T-helper 1 cell treated with Interleukin-12 subunit alpha and Interleukin-12 subunit beta and Interleukin-4 antibody, amounts not matched to agents 30 ng/mL and 1 ng/mL, for 36 hours (primary cell): ENCODE measurements around the gene CARD10. TPM values are rescaled to one million over a fixed set of nuclear protein-coding genes. Genes with fewer than 3 reads are reported as not detected.

Experiments
- intact Hi-C: fragments of 100-400 bp; cut with micrococcal nuclease; formaldehyde crosslinking; loops from one replicate; pipeline ENCODE4 v1.15.1; 2024
- total RNA-seq: library from RNA; stranded (reverse); gene quantifications from 2 replicates; pipeline ENCODE4 v1.2.3, GENCODE V29; 2022

Gene CARD10
- total RNA-seq, 1 donor from 2014 or later, result not detected

DNA sequence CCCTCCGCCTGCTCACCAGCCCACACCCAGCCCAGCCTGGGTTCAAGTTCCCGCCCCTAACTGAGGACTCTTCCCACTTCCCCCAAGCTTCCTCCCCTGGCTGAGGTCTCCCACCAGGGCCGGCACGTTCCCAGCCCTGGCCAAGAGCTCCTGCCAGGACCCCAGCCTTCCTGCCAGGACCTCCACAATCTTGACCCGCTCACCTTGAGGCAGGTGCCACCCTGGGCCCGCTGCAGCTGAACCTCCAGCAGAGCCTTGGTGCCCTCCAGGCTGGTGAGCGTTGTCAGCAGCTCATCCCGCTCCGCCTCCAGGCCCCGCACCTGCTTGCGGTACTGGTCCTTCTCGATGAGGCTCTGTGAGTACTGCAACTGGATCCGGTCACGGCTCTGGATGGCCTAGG is 13.2 kb downstream of the CARD10 start:
- intact Hi-C loops, result no loop called here

DNA sequence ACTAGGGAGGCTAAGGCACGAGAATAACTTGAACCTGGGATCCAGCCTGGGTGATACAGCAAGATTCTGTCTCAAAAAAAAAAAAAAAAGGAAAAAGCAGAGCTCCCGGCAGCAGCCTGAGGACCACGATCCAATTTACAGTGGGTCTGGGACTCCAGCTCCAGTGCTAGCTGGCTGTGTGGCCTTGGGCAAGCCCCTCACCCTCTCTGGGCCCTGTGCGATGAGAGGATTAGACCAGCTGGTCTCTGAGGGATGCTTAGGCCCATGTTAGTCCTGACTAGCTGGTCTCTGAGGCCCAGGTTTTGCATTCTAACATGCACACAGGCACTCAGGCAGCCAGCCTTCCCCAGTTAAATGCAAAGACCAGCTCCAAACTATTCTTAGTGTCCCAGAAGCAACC is 13.7 kb downstream of the CARD10 start:
- intact Hi-C loops, result no loop called here

DNA sequence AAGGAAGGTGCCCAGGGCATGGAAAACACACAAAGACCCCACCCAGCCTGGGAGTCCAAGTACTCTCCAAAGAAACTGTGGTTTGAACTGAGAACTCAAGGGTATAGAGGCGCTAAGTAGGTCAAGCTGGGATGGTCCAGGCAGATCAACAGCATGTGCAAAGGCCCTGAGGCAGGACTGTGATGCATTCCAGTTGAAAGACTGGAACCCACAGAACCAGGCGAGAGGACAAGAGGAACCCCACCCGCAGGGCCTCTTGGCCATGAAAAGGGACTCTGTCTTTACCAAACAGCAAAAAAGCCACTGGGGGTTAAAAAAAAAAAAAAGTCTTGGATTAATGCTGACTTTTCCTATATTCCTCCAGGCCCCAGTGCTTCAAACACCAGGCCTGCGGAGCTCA is 14.3 kb downstream of the CARD10 start:
- intact Hi-C loops, result no loop called here

DNA sequence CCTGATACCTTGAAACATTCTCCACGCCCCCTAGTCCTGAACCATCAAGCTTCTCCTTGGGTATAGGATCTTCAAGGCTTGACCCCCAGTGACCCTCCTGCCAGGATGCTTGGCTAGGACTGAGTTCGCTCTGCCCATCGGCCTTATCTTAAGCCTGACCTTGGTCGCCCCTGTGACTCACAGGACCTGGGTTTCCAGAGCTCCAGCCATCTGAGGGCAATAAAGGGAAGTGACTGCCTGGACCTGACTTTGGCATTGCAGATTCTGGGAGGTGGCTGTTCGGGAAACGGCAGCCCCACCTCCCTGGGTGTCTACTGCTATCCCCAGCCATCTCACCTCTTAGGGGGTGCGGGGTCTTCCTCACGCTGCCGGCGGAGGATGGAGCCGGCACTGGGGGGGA is 15.4 kb downstream of the CARD10 start:
- intact Hi-C loops, result no loop called here

DNA sequence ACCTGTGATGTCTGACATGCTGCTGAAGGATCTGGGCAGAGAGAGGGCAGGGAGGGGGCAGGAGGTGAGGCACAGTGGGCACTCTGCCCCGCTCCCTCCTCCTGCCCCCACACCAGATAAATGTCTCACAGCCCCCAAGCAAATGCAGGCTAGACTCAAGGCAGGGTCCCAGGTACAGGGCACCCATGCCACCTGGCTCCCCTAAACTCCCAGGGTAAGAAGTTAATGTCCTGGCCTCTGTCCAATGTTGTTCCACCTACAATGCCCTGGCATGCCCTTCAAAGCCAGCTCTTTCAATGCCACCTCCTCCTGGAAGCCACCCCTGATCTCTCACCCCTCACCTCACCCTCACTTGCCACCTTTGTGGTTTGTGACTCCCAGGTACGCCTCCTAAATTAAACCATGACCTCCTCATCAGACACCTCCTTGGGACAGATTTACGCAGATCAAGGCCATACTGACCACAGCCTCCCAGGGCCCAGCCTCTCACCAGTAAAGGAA is 16.0 kb downstream of the CARD10 start:
- intact Hi-C loops, result no loop called here

DNA sequence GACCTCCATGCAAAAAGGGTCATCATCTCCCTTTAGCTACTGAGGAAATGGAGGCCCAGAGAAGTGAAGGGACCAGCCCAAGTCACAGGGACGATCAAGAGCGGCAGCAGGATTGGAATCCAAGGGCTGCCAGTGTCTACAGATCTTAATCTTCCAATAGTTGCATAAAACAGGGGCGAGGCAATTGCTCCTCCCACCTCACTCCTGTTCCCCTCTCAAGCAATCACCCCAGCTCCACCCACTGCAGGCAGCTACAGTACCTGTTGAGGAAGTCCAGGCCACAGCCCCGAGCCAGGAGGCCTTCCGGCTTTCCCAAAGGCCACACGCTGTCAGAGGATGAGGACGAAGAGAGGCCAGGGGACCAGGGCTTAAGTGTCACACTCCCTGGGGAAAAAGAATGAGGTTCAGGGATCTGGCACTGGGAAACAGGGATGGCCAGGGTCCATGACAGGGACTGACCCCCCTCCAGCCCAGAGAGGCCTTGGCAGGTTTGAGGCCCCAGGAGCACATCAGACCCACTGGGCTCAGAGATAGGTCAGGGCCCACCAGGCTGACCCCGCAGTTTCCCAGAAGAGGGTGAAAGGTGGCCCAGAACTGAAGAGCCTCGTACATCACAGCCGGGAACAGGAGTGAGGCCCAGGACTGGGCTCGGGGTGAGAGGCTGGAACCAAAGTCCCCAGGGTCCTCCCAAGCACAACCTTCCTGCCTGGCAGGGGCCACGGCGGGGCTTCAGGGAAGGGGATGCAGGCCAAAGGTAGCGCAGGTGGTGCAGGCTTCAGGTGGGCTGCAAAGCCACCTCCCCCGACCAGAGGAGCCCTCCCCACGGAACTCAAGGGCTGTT is 16.7 kb downstream of the CARD10 start:
- intact Hi-C loops, result no loop called here

DNA sequence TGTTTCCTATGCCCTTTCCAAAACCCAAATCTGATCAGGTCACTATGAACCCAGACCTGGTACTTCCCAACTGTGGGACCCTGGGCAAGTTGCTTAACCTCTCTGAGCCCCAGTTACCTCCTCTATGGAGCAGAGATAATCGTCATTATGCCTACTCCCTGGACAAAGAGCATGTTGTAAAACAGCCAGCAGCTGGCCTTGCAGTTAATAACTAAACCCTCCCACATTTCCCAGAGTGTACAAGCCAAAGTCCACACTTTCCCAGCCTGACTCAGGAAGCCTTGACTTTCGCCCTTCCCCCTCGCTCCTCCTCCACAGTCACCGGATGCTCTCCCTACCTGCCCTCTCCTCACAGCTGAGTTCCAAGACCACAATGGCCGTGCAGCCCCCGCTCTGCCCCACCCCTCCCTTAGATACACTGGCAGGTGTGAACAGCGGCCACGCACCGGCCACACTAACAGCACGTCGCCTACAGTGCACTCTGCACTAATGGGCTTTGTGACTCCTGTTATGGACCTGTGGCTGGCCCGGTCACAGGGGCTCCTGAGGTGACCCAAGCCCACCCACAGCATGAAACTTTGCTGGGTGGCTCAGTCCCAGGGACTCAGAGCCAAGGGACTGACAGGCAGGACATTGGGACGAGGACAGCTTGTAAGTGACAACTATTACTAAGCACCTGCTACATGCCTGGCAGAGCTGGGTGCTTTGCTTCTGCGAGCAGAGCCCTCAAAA is 17.4 kb downstream of the CARD10 start:
- intact Hi-C loops, result no loop called here

DNA sequence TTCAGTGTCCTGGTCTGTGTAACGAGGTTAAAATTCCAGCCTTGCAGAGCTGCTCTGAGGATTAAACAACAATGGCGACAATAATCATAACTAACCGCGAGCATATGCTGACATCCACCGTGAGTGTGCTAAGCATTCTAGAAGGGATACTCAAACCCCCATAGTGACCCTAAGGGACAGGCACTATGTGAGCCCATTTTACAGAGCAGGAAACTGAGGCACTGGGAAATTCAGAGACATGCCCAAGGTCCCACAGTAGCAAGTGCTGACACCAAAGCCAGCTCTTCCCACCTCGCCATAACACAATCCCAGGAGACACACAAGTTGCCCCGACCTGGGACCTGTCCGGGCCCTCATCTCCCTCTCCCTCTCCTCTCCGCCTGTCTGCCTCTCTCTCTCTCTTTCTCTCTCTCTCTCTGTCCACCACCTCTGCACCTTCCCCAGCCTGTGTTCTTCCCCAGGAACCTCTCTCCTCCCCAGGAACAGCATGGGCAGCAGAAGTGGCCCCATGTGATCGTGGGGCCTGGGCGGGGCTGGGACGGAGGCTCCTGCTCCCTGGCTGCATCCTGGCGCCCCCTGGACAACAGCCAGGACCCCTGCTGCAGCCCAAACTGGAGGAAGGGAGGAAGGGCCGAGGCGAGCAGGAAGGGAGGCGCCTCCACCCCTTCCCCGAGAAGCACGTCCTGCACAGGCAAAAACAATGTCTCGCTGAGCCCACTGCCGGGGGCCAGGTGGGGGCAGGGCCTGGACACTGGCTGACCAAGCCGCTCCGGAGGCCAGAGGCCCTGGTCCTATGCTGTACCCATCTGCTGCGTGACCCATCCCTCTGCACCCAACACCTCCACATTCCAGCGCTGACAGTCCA is 18.2 kb downstream of the CARD10 start:
- intact Hi-C loops, result no loop called here

DNA sequence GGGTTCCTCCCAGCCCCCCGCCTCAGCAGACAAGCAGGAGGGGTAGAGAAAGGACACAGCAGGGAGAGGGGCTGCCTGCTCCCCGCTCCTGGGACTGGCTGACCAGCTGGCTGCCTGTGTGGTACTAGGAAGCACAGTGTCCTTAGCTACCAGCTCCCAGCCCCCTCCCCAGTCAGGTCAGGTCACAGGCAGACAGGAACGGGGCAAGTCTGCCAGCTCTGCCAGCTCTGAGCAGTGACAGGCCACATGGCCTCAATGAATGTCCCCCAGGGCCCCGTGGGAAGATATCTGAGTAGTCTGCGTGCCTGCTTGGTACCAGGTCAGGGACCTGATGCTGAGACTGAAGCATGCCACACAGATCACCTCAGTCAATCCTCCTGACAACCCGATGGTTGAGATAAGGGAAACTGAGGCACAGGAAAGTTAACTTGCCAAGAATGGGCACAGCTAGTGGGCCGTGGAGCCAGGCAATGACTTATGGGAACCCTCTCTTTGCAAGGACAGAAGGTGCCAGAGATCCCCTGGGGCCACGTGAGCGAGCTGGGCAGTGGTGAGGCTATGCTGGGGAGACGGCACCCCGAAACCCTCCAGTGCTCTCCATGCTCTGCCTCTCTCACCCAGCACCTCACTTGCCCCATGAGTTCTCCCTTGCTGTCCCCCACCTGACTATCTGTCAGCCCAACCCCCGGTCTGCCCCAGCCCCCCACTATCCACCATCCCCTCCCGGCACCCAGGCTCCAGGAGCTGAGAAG is 19.2 kb downstream of the CARD10 start:
- intact Hi-C loops, result no loop called here

DNA sequence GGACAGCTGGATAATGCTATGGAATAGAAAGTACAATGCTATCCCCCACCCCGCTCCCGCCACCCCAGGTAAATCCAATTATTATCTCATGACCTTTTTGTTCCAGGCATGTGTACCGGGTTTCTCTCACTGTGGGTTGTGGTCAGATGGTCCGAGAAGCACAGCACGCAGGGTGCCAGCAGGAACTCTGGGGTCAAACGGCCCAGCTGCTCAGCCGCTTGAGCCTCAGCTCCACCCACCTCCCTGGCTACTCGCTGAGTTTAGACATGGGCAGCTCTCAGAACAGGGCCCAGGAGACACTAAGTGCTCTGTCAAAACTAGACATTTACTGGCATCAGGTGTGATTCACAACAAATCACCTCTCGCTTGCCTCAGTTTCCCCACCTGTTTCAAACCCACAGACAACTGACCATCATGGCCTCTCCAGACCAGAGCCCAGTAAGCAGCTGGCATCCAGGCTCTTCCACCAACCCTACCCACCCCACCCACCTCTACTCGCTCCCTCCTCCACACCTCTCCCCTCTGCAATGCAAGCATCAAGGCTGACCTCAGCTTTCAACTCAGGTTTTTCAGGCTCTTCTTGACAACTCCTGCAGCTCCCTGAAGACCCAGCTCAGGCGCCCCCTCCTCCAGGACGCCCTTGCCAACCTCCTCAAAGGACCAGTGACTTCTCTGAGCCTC is 20.0 kb downstream of the CARD10 start:
- intact Hi-C loops, result no loop called here

DNA sequence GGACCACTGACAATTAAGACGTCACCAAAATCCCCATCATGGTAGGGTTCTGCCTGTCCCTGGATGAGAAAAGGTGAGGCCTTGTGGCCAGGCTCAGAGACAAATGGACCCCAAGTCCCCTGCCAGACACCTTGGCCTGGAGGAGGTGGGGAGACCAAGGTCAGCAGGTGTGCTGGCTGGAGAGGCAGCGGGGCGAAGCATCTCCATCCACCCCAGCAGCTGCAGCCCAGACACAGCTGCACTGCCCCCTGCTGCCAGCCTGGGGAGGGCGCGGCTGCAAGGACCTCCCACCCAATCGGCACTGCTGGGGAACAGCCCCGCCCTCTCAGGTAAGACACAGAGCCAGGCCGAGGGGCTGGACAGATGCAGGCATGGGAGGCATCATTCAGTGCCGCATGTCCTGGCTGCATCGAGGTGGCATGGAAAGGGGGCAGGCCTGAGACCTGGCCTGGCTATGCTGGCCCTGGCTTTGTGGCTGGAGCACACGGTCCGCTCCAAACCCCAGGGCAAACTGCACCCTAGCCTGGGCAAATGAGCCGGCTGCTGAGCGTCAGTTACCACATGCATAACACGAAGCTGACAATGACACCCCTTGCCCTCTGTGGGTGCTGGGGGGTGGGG is 20.8 kb downstream of the CARD10 start:
- intact Hi-C loops, result loop anchor here (1.0 kb wide), 1 partner anchor 26 kb away; no protein-coding TSS in a partner anchor

DNA sequence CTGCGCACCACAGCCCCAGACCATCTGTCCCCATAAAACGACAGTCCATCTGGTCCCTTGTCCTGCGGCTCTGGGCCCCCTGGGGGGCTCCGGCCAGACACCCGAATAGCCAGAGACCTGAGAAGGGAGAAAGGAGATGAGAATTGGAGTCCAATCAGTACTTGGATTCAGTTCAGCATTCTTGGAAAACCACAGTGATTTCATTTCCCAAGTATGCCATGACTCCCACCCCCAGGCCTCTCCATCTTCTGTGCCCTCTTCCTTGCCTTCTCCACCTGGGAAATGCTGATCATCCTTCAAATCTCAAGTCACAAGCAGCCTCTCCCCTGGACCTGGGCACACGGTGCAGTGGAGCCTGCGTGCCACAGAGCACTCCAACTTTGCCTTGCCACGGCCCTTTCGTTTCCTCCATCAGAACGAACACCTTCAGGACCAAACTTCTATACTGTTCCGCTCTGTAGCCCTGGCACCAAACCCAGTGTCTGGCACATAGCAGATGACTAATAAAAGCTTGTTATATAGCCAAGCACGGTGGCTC is 22.1 kb downstream of the CARD10 start:
- intact Hi-C loops, result no loop called here

DNA sequence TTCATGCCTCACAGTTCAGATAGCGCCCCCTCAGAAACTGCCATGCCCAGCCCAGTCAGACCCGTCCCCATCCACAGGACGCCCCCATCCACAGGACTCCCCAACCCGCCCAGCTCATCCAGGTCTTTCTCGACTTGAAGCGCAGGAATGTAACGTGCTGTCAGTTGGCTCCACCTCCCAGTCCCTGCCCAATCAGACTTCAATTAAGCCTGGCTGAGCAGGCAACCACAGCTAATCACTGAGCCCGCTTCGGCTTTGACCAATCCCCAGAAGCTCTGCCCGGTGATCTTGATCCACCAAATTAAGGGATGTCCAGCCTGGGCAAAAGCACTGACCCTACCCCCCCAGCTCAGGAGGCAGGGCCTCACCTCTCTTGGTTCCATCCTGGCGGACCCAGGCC is 22.6 kb downstream of the CARD10 start:
- intact Hi-C loops, result no loop called here

DNA sequence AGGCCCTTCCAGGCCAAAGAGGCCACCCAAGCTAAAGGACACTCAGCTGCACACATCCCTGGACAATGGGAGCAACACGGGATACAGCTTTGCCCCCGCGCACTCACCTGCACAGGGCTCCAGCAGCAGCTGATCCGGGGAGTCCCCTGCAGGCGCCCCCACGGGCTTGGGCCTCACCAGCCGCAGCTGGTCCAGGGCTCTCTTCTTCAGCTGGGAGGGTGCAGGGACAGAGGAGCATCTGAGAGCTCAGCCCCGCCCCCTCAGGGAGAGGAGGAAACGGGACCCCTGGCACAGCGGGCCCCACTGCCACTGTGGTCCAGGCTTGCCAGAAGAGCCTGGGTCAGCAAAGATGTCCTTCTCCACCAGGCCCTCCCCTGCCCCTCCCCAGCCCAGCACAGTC is 25.2 kb downstream of the CARD10 start:
- intact Hi-C loops, result loop anchor here (2.0 kb wide), 1 partner anchor 21 kb away; no protein-coding TSS in a partner anchor

DNA sequence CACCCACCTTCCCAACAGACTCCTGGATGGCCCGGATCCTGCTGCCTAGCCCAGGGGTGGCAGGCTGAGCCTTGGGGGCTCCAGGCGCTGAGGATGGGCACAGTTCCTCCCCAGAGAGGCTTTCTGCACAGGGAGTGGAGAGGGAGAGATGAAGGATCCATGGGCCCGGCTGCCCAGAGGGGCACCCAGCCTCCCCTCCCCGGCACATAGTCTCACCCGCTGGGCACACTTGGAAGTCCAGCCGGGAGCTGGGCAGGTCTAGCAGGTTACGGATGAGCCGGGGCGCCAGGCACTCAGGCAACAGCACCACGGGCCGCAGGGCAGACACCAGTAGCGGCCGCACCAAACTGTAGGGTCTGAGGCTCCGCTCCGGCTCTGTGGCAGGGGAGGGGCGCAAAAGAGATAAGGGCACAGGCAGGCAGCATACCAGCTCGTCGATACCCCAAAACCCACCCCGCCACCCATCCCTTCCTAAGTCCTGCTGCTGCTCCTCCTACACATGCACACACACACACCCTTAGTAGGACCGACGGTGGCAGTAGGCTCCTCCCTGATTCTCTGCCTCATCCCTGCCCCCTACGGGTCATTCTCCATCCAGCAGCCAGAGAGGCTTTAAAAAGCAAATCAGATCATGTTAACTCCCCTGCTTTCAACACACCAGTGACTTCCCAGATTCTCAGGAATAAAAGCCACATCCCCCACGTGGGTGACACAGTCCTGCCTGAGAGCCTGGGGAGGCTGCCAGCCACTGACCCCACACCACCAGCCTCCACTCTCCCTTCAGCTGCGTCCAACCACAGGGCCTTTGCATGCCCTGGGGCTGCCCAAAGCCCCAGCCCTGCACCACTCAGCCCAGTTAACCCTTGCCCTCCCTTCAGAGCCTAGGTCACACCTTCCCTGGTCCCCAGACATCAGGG is 26.5 kb downstream of the CARD10 start:
- intact Hi-C loops, result loop anchor here (2.0 kb wide), 1 partner anchor 20 kb away; no protein-coding TSS in a partner anchor

DNA sequence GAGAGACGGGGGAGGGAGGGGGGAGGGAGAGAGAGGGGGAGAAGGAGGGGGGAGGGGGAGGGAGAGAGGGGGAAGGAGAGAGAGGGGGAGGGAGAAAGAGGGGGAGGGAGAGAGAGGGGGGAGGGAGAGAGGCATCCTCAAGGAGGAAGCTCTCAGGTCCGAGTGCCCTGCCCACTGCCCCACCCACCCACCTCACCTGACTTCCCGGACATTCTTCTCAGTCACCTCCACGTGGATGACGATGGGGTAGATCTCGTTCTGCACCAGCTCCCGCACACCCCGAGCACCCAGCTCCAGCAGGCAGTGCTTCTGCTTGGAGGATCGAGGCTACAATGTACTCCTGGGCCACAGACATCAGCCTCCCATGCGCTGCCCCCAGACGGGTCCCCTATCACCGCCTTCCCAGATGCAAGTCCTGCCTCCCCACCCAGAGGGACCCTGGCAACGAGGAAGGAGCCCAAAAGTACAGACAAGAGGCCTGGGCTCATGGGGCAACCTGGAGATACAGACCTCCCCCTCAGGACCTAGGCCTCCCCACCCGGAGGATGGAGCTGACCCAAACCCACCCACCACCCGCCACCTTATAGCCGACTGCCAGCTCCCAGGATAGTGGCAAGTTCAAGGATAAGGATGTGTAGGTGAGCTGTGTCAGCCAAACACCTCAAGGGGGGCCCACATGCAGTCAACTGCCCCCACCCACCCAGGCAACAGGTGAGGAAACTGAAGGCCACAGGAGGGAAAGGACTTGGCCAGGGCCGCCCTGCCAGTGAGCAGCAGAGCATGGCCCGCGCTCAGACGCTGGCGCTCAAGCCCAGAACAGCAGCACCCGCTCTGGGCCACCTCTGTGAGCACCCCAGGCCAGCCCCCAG is 27.4 kb downstream of the CARD10 start:
- intact Hi-C loops, result loop anchor here (2.0 kb wide), 1 partner anchor 19 kb away; no protein-coding TSS in a partner anchor

DNA sequence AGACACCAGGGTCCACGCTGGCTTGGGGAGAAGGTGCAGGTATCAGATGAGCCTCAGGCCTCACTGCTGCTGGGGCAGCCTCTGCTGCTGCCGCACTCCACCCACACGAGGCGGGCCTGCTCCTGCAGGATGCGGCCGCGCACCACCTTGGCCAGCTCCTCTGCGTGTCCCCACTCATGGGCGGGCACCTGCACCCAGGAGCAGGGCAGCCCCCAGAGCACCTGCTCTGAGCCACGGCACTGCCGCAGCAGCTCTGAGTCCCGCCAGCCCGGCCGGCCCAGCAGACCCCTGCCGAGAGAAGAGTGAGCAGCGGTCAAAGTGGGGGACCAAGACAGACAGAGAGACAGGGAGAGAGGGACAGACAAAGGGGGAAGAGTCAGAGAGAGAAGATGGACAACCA is 28.1 kb downstream of the CARD10 start:
- intact Hi-C loops, result no loop called here
